ENCODE measurements around the gene KDM5B. TPM values are rescaled to one million over a fixed set of nuclear protein-coding genes. Genes with fewer than 3 reads are reported as not detected.
"Not testable (repeated sequence)": the region's sequence is repeated elsewhere in the genome, so short reads cannot be mapped to it uniquely, and the experiment has no call there.

Gene KDM5B
- total and polyA plus RNA-seq, 3 experiments from 2014 or later, result 14.2 to 22.7 (median 18.6) TPM

GRCh38 chr1:202802998-202803932 lies 5.0 kb downstream of the KDM5B start:
- Histone ChIP-seq H3K9me3 (ENCODE audit: low read length) (no peaks in the 10 kb centered on the region), H3K27me3 (ENCODE audit: insufficient read depth, low read length, poor library complexity, severe bottlenecking) (no peaks in the 10 kb centered on the region), H3K4me1 (ENCODE audit: insufficient read depth, low read length) (peaks cover 16% of the 10 kb centered on the region), H3K27ac (ENCODE audit: low read depth, low read length) (no peak overlapping the region), H3K36me3 (ENCODE audit: insufficient read depth, low read length) (no peaks in the 10 kb centered on the region), H3K4me3 (ENCODE audit: low read length) (no peak overlapping the region)
- H3K36me3 Mint-ChIP-seq, result peaks cover 0 to 9% (median 0%) of the 10 kb centered on the region in 3 donors
- H3K27me3 Mint-ChIP-seq, result no peaks in the 10 kb centered on the region
- peaks cover 25 to 52% (median 46%) of the 10 kb centered on the region in 3 donors for H3K4me1 Mint-ChIP-seq
- POLR2A ChIA-PET, result no interaction called here
- CTCF ChIA-PET, result no interaction called here
- no peaks in the 10 kb centered on the region for H3K9me3 Mint-ChIP-seq
- DNase-seq, result no peak
- H3K4me3 Mint-ChIP-seq, result no peak overlapping the region
- H3K27ac Mint-ChIP-seq, result no peak overlapping the region

GRCh38 chr1:202802034-202802433 lies 6.2 kb downstream of the KDM5B start:
- no peak for DNase-seq
- H3K27me3 ChIP-seq (ENCODE audit: insufficient read depth, low read length, poor library complexity, severe bottlenecking), result no peaks in the 10 kb centered on the region
- Mint-ChIP-seq H3K4me1 (peaks cover 31 to 64% (median 56%) of the 10 kb centered on the region in 3 donors), H3K27ac (no peak overlapping the region), H3K27me3 (no peaks in the 10 kb centered on the region), H3K4me3 (no peak overlapping the region), H3K36me3 (peaks cover 0 to 9% (median 0%) of the 10 kb centered on the region in 3 donors), H3K9me3 (no peaks in the 10 kb centered on the region)
- no peak overlapping the region for H3K4me3 ChIP-seq (ENCODE audit: low read length)
- H3K27ac ChIP-seq (ENCODE audit: low read depth, low read length), result no peak overlapping the region
- peaks cover 16% of the 10 kb centered on the region for H3K4me1 ChIP-seq (ENCODE audit: insufficient read depth, low read length)
- H3K36me3 ChIP-seq (ENCODE audit: insufficient read depth, low read length), result no peaks in the 10 kb centered on the region
- H3K9me3 ChIP-seq (ENCODE audit: low read length), result no peaks in the 10 kb centered on the region
- POLR2A ChIA-PET, result no interaction called here
- CTCF ChIA-PET, result no interaction called here

- Mint-ChIP-seq H3K36me3 (peaks cover 0 to 5% (median 0%) of the 10 kb centered on the region in 3 donors), H3K4me1 (peaks cover 32 to 65% (median 50%) of the 10 kb centered on the region in 3 donors), H3K9me3 (no peaks in the 10 kb centered on the region), H3K4me3 (no peak overlapping the region), H3K27me3 (no peaks in the 10 kb centered on the region), H3K27ac (no peak overlapping the region)
- H3K4me3 ChIP-seq (ENCODE audit: low read length), result no peak overlapping the region
- H3K27me3 ChIP-seq (ENCODE audit: insufficient read depth, low read length, poor library complexity, severe bottlenecking), result no peaks in the 10 kb centered on the region
- H3K4me1 ChIP-seq (ENCODE audit: insufficient read depth, low read length), result peaks cover 9% of the 10 kb centered on the region
- H3K9me3 ChIP-seq (ENCODE audit: low read length), result no peaks in the 10 kb centered on the region
- ChIA-PET CTCF (no interaction called here), POLR2A (no interaction called here)
- no peak overlapping the region for H3K27ac ChIP-seq (ENCODE audit: low read depth, low read length)
- H3K36me3 ChIP-seq (ENCODE audit: insufficient read depth, low read length), result no peaks in the 10 kb centered on the region
- no peak for DNase-seq
Measured at GRCh38 chr1:202801175-202801574, 7.0 kb downstream of the KDM5B start.

GRCh38 chr1:202800742-202801141 lies 7.5 kb downstream of the KDM5B start:
- H3K27me3 ChIP-seq (ENCODE audit: insufficient read depth, low read length, poor library complexity, severe bottlenecking), result no peaks in the 10 kb centered on the region
- peaks cover 5% of the 10 kb centered on the region for H3K4me1 ChIP-seq (ENCODE audit: insufficient read depth, low read length)
- H3K4me3 ChIP-seq (ENCODE audit: low read length), result no peak overlapping the region
- no peaks in the 10 kb centered on the region for H3K9me3 Mint-ChIP-seq
- no peaks in the 10 kb centered on the region for H3K27me3 Mint-ChIP-seq
- peaks cover 28 to 64% (median 46%) of the 10 kb centered on the region in 3 donors for H3K4me1 Mint-ChIP-seq
- H3K4me3 Mint-ChIP-seq, result no peak overlapping the region
- CTCF ChIA-PET, result no interaction called here
- no peak overlapping the region for H3K27ac Mint-ChIP-seq
- no peaks in the 10 kb centered on the region for H3K9me3 ChIP-seq (ENCODE audit: low read length)
- POLR2A ChIA-PET, result no interaction called here
- no peak for DNase-seq
- H3K36me3 ChIP-seq (ENCODE audit: insufficient read depth, low read length), result no peaks in the 10 kb centered on the region
- H3K36me3 Mint-ChIP-seq, result peaks cover 0 to 5% (median 0%) of the 10 kb centered on the region in 3 donors
- H3K27ac ChIP-seq (ENCODE audit: low read depth, low read length), result no peak overlapping the region

- H3K27ac ChIP-seq (ENCODE audit: low read depth, low read length), result no peak overlapping the region
- H3K9me3 ChIP-seq (ENCODE audit: low read length), result no peaks in the 10 kb centered on the region
- no peaks in the 10 kb centered on the region for H3K36me3 ChIP-seq (ENCODE audit: insufficient read depth, low read length)
- Mint-ChIP-seq H3K27me3 (no peaks in the 10 kb centered on the region), H3K36me3 (peaks cover 0 to 5% (median 0%) of the 10 kb centered on the region in 3 donors), H3K27ac (no peak overlapping the region), H3K4me3 (no peak overlapping the region), H3K9me3 (no peaks in the 10 kb centered on the region), H3K4me1 (peaks cover 26 to 52% (median 31%) of the 10 kb centered on the region in 3 donors)
- POLR2A ChIA-PET, result no interaction called here
- H3K27me3 ChIP-seq (ENCODE audit: insufficient read depth, low read length, poor library complexity, severe bottlenecking), result no peaks in the 10 kb centered on the region
- no peak overlapping the region for H3K4me3 ChIP-seq (ENCODE audit: low read length)
- no peaks in the 10 kb centered on the region for H3K4me1 ChIP-seq (ENCODE audit: insufficient read depth, low read length)
- CTCF ChIA-PET, result no interaction called here
- no peak for DNase-seq
Measured at GRCh38 chr1:202798792-202799331, 9.4 kb downstream of the KDM5B start.

- Mint-ChIP-seq H3K4me3 (no peak overlapping the region), H3K4me1 (peaks cover 26 to 52% (median 30%) of the 10 kb centered on the region in 3 donors)
- POLR2A ChIA-PET, result no interaction called here
Measured at GRCh38 chr1:202798260-202798659, 10.0 kb downstream of the KDM5B start.

GRCh38 chr1:202796670-202797069 lies 11.6 kb downstream of the KDM5B start:
- Histone ChIP-seq H3K27me3 (ENCODE audit: insufficient read depth, low read length, poor library complexity, severe bottlenecking) (no peaks in the 10 kb centered on the region), H3K9me3 (ENCODE audit: low read length) (no peaks in the 10 kb centered on the region), H3K4me1 (ENCODE audit: insufficient read depth, low read length) (peaks cover 3% of the 10 kb centered on the region), H3K4me3 (ENCODE audit: low read length) (no peak overlapping the region), H3K27ac (ENCODE audit: low read depth, low read length) (no peak overlapping the region), H3K36me3 (ENCODE audit: insufficient read depth, low read length) (no peaks in the 10 kb centered on the region)
- no peaks in the 10 kb centered on the region for H3K27me3 Mint-ChIP-seq
- CTCF ChIA-PET, result interaction anchor here (0.6 kb wide), 1 partner anchor 174 kb away, joined by 3 read pairs; no protein-coding TSS in a partner anchor
- peaks cover 22 to 49% (median 26%) of the 10 kb centered on the region in 3 donors for H3K4me1 Mint-ChIP-seq
- H3K36me3 Mint-ChIP-seq, result peaks cover 0 to 5% (median 0%) of the 10 kb centered on the region in 3 donors
- H3K4me3 Mint-ChIP-seq, result no peak overlapping the region
- POLR2A ChIA-PET, result no interaction called here
- no peaks in the 10 kb centered on the region for H3K9me3 Mint-ChIP-seq
- no peak overlapping the region for H3K27ac Mint-ChIP-seq
- DNase-seq, result no peak

More at GRCh38 chr1:202798260-202798659, 10.0 kb downstream of the KDM5B start:
- H3K27me3 ChIP-seq (ENCODE audit: insufficient read depth, low read length, poor library complexity, severe bottlenecking), result no peaks in the 10 kb centered on the region
- no peak for DNase-seq
- no peak overlapping the region for H3K4me3 ChIP-seq (ENCODE audit: low read length)
- no peaks in the 10 kb centered on the region for H3K9me3 Mint-ChIP-seq
- no peaks in the 10 kb centered on the region for H3K9me3 ChIP-seq (ENCODE audit: low read length)
- H3K27me3 Mint-ChIP-seq, result no peaks in the 10 kb centered on the region
- H3K27ac ChIP-seq (ENCODE audit: low read depth, low read length), result no peak overlapping the region
- CTCF ChIA-PET, result no interaction called here
- no peaks in the 10 kb centered on the region for H3K36me3 ChIP-seq (ENCODE audit: insufficient read depth, low read length)
- no peaks in the 10 kb centered on the region for H3K4me1 ChIP-seq (ENCODE audit: insufficient read depth, low read length)
- peaks cover 0 to 5% (median 0%) of the 10 kb centered on the region in 3 donors for H3K36me3 Mint-ChIP-seq
- no peak overlapping the region for H3K27ac Mint-ChIP-seq

- H3K4me1 Mint-ChIP-seq, result peaks cover 20 to 49% (median 22%) of the 10 kb centered on the region in 3 donors
- H3K4me1 ChIP-seq (ENCODE audit: insufficient read depth, low read length); H3K36me3 ChIP-seq (ENCODE audit: insufficient read depth, low read length); H3K4me3 ChIP-seq (ENCODE audit: low read length); H3K27ac ChIP-seq (ENCODE audit: low read depth, low read length); H3K27me3 Mint-ChIP-seq; POLR2A ChIA-PET; H3K36me3 Mint-ChIP-seq; H3K9me3 Mint-ChIP-seq; CTCF ChIA-PET; H3K4me3 Mint-ChIP-seq; DNase-seq; H3K9me3 ChIP-seq (ENCODE audit: low read length); H3K27me3 ChIP-seq (ENCODE audit: insufficient read depth, low read length, poor library complexity, severe bottlenecking): not testable (repeated sequence)
- peak overlapping the region in 1 of 8 donors; percentile 29 for H3K27ac Mint-ChIP-seq
Measured at GRCh38 chr1:202794931-202795330, 13.3 kb downstream of the KDM5B start.

Data from CD8-positive, alpha-beta memory T cell (primary cell).